Measurements from ENCODE around the gene HILPDA. TPM values are rescaled to one million over a fixed set of nuclear protein-coding genes. Genes with fewer than 3 reads are reported as not detected.

HILPDA gene
- total and polyA plus RNA-seq, 2 of the 4 experiments (the other 2 are of a cell fraction) = 31.2 to 35.6 TPM

DNA sequence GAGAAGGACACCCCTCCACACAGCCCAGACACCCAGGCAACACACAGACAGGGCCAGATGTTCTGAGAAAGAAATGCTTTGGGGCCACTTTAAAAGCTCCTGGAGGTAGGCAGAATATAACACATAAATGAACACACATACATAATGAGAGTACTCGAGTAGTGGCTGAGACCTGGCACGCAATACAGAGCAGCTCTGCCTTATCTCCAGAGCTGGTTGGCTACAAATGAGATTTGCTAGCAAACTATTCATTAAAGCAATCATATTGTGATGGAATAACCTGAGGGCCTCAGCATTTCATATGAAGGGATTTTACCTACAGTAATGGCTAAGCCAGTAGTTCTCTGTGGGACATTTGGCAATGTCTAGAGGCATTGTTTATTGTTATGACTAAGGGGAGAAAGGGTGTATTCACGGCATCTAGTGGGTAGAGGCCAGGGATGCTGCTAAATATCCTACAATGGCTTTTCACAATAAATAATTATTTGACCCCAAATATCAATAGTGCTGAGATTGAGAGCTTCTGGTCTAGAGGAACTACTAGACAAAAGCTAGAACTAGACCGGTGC lies 40.4 kb upstream of the HILPDA start:
- no peak overlapping the region for H2AK9ac ChIP-seq (replicated peaks; ENCODE audit: low read depth, low read length, poor library complexity)
- intact Hi-C loops (cut with micrococcal nuclease) (no loop called here), in situ Hi-C loops (cut with MboI; ENCODE audit: low sequenced_read_pairs) (no loop called here), dilution Hi-C loops (cut with HindIII; ENCODE audit: low sequenced_read_pairs, unreplicated experiment) (no loop called here)
- ATAC-seq (ENCODE audit: low read depth) = no peak; the same call in 1 of the 2 replicates
- no peak overlapping the region for H2BK5ac ChIP-seq (ENCODE audit: low read depth, low read length, poor library complexity, severe bottlenecking)
- H3K14ac ChIP-seq (replicated peaks; ENCODE audit: low read depth, low read length) = no peak overlapping the region
- no peak overlapping the region for H4K5ac ChIP-seq (ENCODE audit: low read depth, low read length)
- H3K27me3 ChIP-seq (ENCODE audit: control insufficient read depth, insufficient read depth, low read length) = peaks cover 33% of the 10 kb centered on the region
- H2AFZ ChIP-seq (replicated peaks; ENCODE audit: low read length, poor library complexity) = no peak overlapping the region
- H3K27ac ChIP-seq (ENCODE audit: insufficient read depth, low read length) = no peak overlapping the region
- no peak for DNase-seq
- no peaks in the 10 kb centered on the region for H3K4me1 ChIP-seq (ENCODE audit: control insufficient read depth, insufficient read depth, low read length)
- H4K91ac ChIP-seq (ENCODE audit: insufficient read depth, low read depth, low read length) = no peak overlapping the region
- no peak overlapping the region for H3K9ac ChIP-seq (ENCODE audit: low read depth, low read length)
- H2AK5ac ChIP-seq (ENCODE audit: low read depth, low read length) = no peak overlapping the region
- no peaks in the 10 kb centered on the region for H4K20me1 ChIP-seq (ENCODE audit: insufficient read depth, low read length)
- no peaks in the 10 kb centered on the region for H3K36me3 ChIP-seq (ENCODE audit: control insufficient read depth, insufficient read depth, low read length)
- H2BK15ac ChIP-seq (ENCODE audit: low read depth, low read length) = no peak overlapping the region
- no peak overlapping the region for H3K4ac ChIP-seq (ENCODE audit: low read depth, low read length)
- H3K18ac ChIP-seq (ENCODE audit: low read depth, low read length) = no peak overlapping the region
- TF ChIP-seq MAFK (IDR thresholded peaks at IDR 0.05; ENCODE audit: low read depth, low read length) (no peak), POLR2A (IDR thresholded peaks at IDR 0.05; ENCODE audit: low read depth, low read length) (no peak), SMC3 (IDR thresholded peaks at IDR 0.05; ENCODE audit: low read depth, low read length) (no peak), RCOR1 (IDR thresholded peaks at IDR 0.05; ENCODE audit: insufficient replicate concordance, low read length) (no peak), FOS (IDR thresholded peaks at IDR 0.05; ENCODE audit: low read depth, low read length) (no peak), RAD21 (IDR thresholded peaks at IDR 0.05; ENCODE audit: low read length) (no peak), CEBPB (IDR thresholded peaks at IDR 0.05; ENCODE audit: low read depth, low read length) (no peak), MXI1 (IDR thresholded peaks at IDR 0.05; ENCODE audit: borderline replicate concordance, low read depth, low read length) (no peak), NFE2L2 (IDR thresholded peaks at IDR 0.05; ENCODE audit: low read depth, low read length) (no peak), CHD1 (IDR thresholded peaks at IDR 0.05; ENCODE audit: low read depth, low read length) (no peak), BHLHE40 (IDR thresholded peaks at IDR 0.05; ENCODE audit: low read depth, low read length) (no peak), RFX5 (IDR thresholded peaks at IDR 0.05; ENCODE audit: low read depth, low read length) (no peak), MAZ (IDR thresholded peaks at IDR 0.05; ENCODE audit: borderline replicate concordance, low read depth, low read length) (no peak)
- TF ChIP-seq, protein P1, sequence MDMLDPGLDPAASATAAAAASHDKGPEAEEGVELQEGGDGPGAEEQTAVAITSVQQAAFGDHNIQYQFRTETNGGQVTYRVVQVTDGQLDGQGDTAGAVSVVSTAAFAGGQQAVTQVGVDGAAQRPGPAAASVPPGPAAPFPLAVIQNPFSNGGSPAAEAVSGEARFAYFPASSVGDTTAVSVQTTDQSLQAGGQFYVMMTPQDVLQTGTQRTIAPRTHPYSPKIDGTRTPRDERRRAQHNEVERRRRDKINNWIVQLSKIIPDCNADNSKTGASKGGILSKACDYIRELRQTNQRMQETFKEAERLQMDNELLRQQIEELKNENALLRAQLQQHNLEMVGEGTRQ (IDR thresholded peaks at IDR 0.05; ENCODE audit: low read depth, low read length) = no peak
- TF ChIP-seq, protein P2, sequence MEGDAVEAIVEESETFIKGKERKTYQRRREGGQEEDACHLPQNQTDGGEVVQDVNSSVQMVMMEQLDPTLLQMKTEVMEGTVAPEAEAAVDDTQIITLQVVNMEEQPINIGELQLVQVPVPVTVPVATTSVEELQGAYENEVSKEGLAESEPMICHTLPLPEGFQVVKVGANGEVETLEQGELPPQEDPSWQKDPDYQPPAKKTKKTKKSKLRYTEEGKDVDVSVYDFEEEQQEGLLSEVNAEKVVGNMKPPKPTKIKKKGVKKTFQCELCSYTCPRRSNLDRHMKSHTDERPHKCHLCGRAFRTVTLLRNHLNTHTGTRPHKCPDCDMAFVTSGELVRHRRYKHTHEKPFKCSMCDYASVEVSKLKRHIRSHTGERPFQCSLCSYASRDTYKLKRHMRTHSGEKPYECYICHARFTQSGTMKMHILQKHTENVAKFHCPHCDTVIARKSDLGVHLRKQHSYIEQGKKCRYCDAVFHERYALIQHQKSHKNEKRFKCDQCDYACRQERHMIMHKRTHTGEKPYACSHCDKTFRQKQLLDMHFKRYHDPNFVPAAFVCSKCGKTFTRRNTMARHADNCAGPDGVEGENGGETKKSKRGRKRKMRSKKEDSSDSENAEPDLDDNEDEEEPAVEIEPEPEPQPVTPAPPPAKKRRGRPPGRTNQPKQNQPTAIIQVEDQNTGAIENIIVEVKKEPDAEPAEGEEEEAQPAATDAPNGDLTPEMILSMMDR (conservative IDR thresholded peaks at IDR 0.05; ENCODE audit: low read depth, low read length) = no peak
- TF ChIP-seq, protein P3, sequence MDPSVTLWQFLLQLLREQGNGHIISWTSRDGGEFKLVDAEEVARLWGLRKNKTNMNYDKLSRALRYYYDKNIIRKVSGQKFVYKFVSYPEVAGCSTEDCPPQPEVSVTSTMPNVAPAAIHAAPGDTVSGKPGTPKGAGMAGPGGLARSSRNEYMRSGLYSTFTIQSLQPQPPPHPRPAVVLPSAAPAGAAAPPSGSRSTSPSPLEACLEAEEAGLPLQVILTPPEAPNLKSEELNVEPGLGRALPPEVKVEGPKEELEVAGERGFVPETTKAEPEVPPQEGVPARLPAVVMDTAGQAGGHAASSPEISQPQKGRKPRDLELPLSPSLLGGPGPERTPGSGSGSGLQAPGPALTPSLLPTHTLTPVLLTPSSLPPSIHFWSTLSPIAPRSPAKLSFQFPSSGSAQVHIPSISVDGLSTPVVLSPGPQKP (IDR thresholded peaks at IDR 0.05; ENCODE audit: borderline replicate concordance, low read depth, low read length) = no peak
- H3K9me3 ChIP-seq (ENCODE audit: control insufficient read depth, insufficient read depth, low read length) = peaks cover 4% of the 10 kb centered on the region; the same call in 1 of the 2 replicates
- no peak overlapping the region for H3K4me2 ChIP-seq (ENCODE audit: low read depth, low read length)
- H3K79me1 ChIP-seq (ENCODE audit: low read depth in 1 of 2, low read length in 2 of 2) = no peaks in the 10 kb centered on the region
- H3K9me1 ChIP-seq (ENCODE audit: insufficient read depth, low read length) = no peaks in the 10 kb centered on the region
- BruUV-seq (replicated peaks) = no TSS peak
- no peak overlapping the region for H2BK120ac ChIP-seq (ENCODE audit: low read depth, low read length)
- no peak overlapping the region for H2BK20ac ChIP-seq (ENCODE audit: low read depth, low read length)
- no peak overlapping the region for H3K23ac ChIP-seq (ENCODE audit: low read depth, low read length)
- H3K56ac ChIP-seq (ENCODE audit: extremely low read depth, insufficient read depth, low read length) = no peak overlapping the region
- no peak overlapping the region for H3K4me3 ChIP-seq (ENCODE audit: insufficient read depth, low read depth, low read length)
- CTCF ChIA-PET = interaction anchor here (0.6 to 2.1 kb wide), 2 partner anchors 9 to 12 kb away, joined by 3 to 9 read pairs; no protein-coding TSS in a partner anchor
- POLR2A ChIA-PET (ENCODE audit: unreplicated experiment) = no interaction called here
- no CpG with 5 or more reads among the region's 4 CpGs for WGBS, 2 experiments (ENCODE audit: extremely low coverage in 2 of 2, insufficient read length in 1 of 2)
- no peak overlapping the region for H4K8ac ChIP-seq (ENCODE audit: low read depth in 2 of 2, low read length in 2 of 2)

All from IMR-90 (cell line).